HEK293 (cell line): ENCODE results near the gene TMEM39B.

Experiments
- CTCF ChIA-PET: fragments of 350-600 bp; formaldehyde crosslinking; extraction: SDS; loops from one replicate; lab custom pipeline; 2021; ENCODE audit warnings: antibody characterized with exemption; lab: Yijun Ruan, JAX
- POLR2A ChIA-PET: fragments of 300-600 bp; formaldehyde crosslinking; extraction: SDS; loops from one replicate; lab custom pipeline; 2020; ENCODE audit warnings: antibody characterized with exemption, inconsistent platforms; lab: Yijun Ruan, JAX
- H3K27ac ChIP-seq: fragments of 200-500 bp; sonication (Bioruptor generic); 2 replicates; pipeline ENCODE4 v1.5.1; 2014; ENCODE audit warnings: low read depth, low read length, control low read depth, inconsistent platforms; ENCODE audit errors: extremely low read depth
- H3K36me3 ChIP-seq, 2 experiments: fragments of 200-500 bp in 1 of 2; sonication (Bioruptor generic) in 1 of 2; 1 replicate in 1 of 2; 2 replicates in 1 of 2; pipeline ENCODE4 v1.5.1; 2014 to 2017; ENCODE audit warnings: inconsistent platforms in 2 of 2, low read length in 2 of 2; ENCODE audit not compliant: control insufficient read depth in 2 of 2, insufficient read depth in 1 of 2
- H3K4me1 ChIP-seq: fragments of 200-500 bp; sonication (Bioruptor generic); 2 replicates; pipeline ENCODE4 v1.5.1; 2014; ENCODE audit warnings: mild to moderate bottlenecking, low read length, inconsistent platforms; ENCODE audit not compliant: control insufficient read depth, insufficient read depth
- H3K4me3 ChIP-seq: 2 replicates; pipeline ENCODE4 v1.5.1; 2011; ENCODE audit warnings: low read depth, mild to moderate bottlenecking, control low read depth, low read length, moderate library complexity
- H3K9me3 ChIP-seq: fragments of 200-500 bp; sonication (Bioruptor generic); 2 replicates; pipeline ENCODE4 v1.5.1; 2014; ENCODE audit warnings: low read depth, low read length, inconsistent platforms; ENCODE audit not compliant: control insufficient read depth, insufficient read depth
- HOXC10 ChIP-seq: sonication (generic); formaldehyde crosslinking; IDR thresholded peaks from 2 replicates; pipeline ENCODE4 v1.8.1; 2023; ENCODE audit warnings: mild to moderate bottlenecking, missing genetic modification reagents
- ZIC2 ChIP-seq: fragments of 450-650 bp; formaldehyde crosslinking; IDR thresholded peaks from 2 replicates; pipeline ENCODE4 v1.5.1; 2016; ENCODE audit warnings: missing biosample characterization, missing genetic modification characterization
- ZNF132 ChIP-seq: fragments of 450-650 bp; formaldehyde crosslinking; IDR thresholded peaks from 2 replicates; pipeline ENCODE4 v1.5.1; 2017; ENCODE audit warnings: missing biosample characterization, missing genetic modification characterization, borderline replicate concordance
- ZNF202 ChIP-seq: fragments of 450-650 bp; formaldehyde crosslinking; IDR thresholded peaks from 2 replicates; pipeline ENCODE4 v1.5.1; 2016; ENCODE audit warnings: missing biosample characterization, missing genetic modification characterization, borderline replicate concordance
- ZNF354C ChIP-seq: fragments of 450-650 bp; formaldehyde crosslinking; IDR thresholded peaks from 2 replicates; pipeline ENCODE4 v1.5.1; 2016; ENCODE audit warnings: missing biosample characterization, missing genetic modification characterization, low read depth, borderline replicate concordance
- ZNF426 ChIP-seq: fragments of 450-650 bp; formaldehyde crosslinking; IDR thresholded peaks from 2 replicates; pipeline ENCODE4 v1.5.1; 2017; ENCODE audit warnings: missing biosample characterization, missing genetic modification characterization, mild to moderate bottlenecking, inconsistent platforms, moderate library complexity
- ZNF48 ChIP-seq: fragments of 450-650 bp; formaldehyde crosslinking; IDR thresholded peaks from 2 replicates; pipeline ENCODE4 v1.5.1; 2016; ENCODE audit warnings: missing biosample characterization, missing genetic modification characterization
- ZNF501 ChIP-seq: fragments of 450-650 bp; formaldehyde crosslinking; IDR thresholded peaks from 2 replicates; pipeline ENCODE4 v1.5.1; 2016; ENCODE audit warnings: missing biosample characterization, missing genetic modification characterization
- ZNF514 ChIP-seq: fragments of 450-650 bp; formaldehyde crosslinking; IDR thresholded peaks from 2 replicates; pipeline ENCODE4 v1.5.1; 2016; ENCODE audit warnings: missing biosample characterization, missing genetic modification characterization
- ZNF555 ChIP-seq: fragments of 450-650 bp; formaldehyde crosslinking; conservative IDR thresholded peaks from 2 replicates; pipeline ENCODE4 v1.5.1; 2017; ENCODE audit warnings: missing biosample characterization, mild to moderate bottlenecking, missing genetic modification characterization, inconsistent platforms
- ZNF660 ChIP-seq: fragments of 450-650 bp; IDR thresholded peaks from 2 replicates; pipeline ENCODE4 v1.5.1; 2018; ENCODE audit warnings: missing biosample characterization, mild to moderate bottlenecking, missing genetic modification characterization
- ZNF670 ChIP-seq: fragments of 450-650 bp; formaldehyde crosslinking; IDR thresholded peaks from 2 replicates; pipeline ENCODE4 v1.5.1; 2016; ENCODE audit warnings: missing biosample characterization, missing genetic modification characterization, low read depth
- TF ChIP-seq, protein P1 (sequence below): fragments of 450-650 bp; IDR thresholded peaks from 2 replicates; pipeline ENCODE4 v1.5.1; 2018; ENCODE audit warnings: missing biosample characterization, mild to moderate bottlenecking, missing genetic modification characterization
- TF ChIP-seq, protein P2 (sequence below): fragments of 450-650 bp; formaldehyde crosslinking; IDR thresholded peaks from 2 replicates; pipeline ENCODE4 v1.5.1; 2016; ENCODE audit warnings: missing biosample characterization, missing genetic modification characterization
- TF ChIP-seq, protein P3 (sequence below): fragments of 450-650 bp; formaldehyde crosslinking; IDR thresholded peaks from 2 replicates; pipeline ENCODE4 v1.5.1; 2017; ENCODE audit warnings: missing biosample characterization, missing genetic modification characterization
- TF ChIP-seq, protein P4 (sequence below): fragments of 450-650 bp; IDR thresholded peaks from 2 replicates; pipeline ENCODE4 v1.5.1; 2018; ENCODE audit warnings: missing biosample characterization, missing genetic modification characterization
- TF ChIP-seq, protein P5 (sequence below): fragments of 450-650 bp; formaldehyde crosslinking; IDR thresholded peaks from 2 replicates; pipeline ENCODE4 v1.5.1; 2016; ENCODE audit warnings: missing biosample characterization, missing genetic modification characterization
- TF ChIP-seq, protein P6 (sequence below): fragments of 450-650 bp; formaldehyde crosslinking; IDR thresholded peaks from 2 replicates; pipeline ENCODE4 v1.5.1; 2016; ENCODE audit warnings: missing biosample characterization, missing genetic modification characterization, borderline replicate concordance
- TF ChIP-seq, protein P7 (sequence below): fragments of 450-650 bp; formaldehyde crosslinking; IDR thresholded peaks from 2 replicates; pipeline ENCODE4 v1.5.1; 2017; ENCODE audit warnings: missing biosample characterization, mild to moderate bottlenecking, missing genetic modification characterization, moderate library complexity

The TMEM39B gene

DNA sequence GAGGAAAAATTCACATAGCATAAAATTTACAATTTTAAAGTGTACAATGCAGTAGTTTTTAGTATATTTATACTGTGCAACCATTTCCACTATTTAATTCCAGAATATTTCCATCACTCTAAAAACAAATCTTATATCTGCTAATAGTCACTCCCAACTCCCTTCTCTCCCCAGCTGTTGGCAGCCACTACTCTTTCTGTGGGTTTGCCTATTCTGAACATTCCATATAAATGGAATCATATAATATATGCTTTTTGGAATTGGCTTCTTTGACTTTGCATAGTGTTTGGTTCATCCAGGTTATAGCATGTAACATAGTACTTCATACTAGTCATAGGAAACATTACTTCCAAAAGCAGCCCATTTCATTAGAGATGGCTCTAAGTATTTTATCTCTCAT is 25.0 kb upstream of the TMEM39B start:
- H3K4me3 ChIP-seq = no peak overlapping the region
- H3K36me3 ChIP-seq = peaks cover 30 to 56% of the 10 kb centered on the region in 2 experiments
- H3K4me1 ChIP-seq = no peaks in the 10 kb centered on the region
- ChIA-PET CTCF (interaction anchor here (1.4 to 1.7 kb wide), 2 partner anchors 8 to 15 kb away, joined by 4 to 5 read pairs; no protein-coding TSS in a partner anchor), POLR2A (interaction anchor here (0.6 kb wide), 1 partner anchor 25 kb away, joined by 3 read pairs; the partner anchor contains the start of gene TMEM39B)
- H3K27ac ChIP-seq = no peak overlapping the region
- no peaks in the 10 kb centered on the region for H3K9me3 ChIP-seq
- no peak for TF ChIP-seq ZNF555 (tag by site-specific recombination)
- TF ChIP-seq, protein P1, sequence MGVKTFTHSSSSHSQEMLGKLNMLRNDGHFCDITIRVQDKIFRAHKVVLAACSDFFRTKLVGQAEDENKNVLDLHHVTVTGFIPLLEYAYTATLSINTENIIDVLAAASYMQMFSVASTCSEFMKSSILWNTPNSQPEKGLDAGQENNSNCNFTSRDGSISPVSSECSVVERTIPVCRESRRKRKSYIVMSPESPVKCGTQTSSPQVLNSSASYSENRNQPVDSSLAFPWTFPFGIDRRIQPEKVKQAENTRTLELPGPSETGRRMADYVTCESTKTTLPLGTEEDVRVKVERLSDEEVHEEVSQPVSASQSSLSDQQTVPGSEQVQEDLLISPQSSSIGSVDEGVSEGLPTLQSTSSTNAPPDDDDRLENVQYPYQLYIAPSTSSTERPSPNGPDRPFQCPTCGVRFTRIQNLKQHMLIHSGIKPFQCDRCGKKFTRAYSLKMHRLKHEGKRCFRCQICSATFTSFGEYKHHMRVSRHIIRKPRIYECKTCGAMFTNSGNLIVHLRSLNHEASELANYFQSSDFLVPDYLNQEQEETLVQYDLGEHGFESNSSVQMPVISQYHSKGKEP (tag by site-specific recombination) = no peak
- TF ChIP-seq, protein P2, sequence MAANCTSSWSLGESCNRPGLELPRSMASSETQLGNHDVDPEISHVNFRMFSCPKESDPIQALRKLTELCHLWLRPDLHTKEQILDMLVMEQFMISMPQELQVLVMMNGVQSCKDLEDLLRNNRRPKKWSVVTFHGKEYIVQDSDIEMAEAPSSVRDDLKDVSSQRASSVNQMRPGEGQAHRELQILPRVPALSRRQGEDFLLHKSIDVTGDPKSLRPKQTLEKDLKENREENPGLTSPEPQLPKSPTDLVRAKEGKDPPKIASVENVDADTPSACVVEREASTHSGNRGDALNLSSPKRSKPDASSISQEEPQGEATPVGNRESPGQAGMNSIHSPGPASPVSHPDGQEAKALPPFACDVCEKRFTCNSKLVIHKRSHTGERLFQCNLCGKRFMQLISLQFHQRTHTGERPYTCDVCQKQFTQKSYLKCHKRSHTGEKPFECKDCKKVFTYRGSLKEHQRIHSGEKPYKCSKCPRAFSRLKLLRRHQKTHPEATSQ (tag by site-specific recombination) = no peak
- TF ChIP-seq ZIC2 (tag by site-specific recombination) = no peak
- TF ChIP-seq, protein P3, sequence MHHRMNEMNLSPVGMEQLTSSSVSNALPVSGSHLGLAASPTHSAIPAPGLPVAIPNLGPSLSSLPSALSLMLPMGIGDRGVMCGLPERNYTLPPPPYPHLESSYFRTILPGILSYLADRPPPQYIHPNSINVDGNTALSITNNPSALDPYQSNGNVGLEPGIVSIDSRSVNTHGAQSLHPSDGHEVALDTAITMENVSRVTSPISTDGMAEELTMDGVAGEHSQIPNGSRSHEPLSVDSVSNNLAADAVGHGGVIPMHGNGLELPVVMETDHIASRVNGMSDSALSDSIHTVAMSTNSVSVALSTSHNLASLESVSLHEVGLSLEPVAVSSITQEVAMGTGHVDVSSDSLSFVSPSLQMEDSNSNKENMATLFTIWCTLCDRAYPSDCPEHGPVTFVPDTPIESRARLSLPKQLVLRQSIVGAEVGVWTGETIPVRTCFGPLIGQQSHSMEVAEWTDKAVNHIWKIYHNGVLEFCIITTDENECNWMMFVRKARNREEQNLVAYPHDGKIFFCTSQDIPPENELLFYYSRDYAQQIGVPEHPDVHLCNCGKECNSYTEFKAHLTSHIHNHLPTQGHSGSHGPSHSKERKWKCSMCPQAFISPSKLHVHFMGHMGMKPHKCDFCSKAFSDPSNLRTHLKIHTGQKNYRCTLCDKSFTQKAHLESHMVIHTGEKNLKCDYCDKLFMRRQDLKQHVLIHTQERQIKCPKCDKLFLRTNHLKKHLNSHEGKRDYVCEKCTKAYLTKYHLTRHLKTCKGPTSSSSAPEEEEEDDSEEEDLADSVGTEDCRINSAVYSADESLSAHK (tag by site-specific recombination) = no peak
- no peak for TF ChIP-seq ZNF132
- no peak for TF ChIP-seq HOXC10 (CRISPR knock-in tag)
- TF ChIP-seq, protein P4, sequence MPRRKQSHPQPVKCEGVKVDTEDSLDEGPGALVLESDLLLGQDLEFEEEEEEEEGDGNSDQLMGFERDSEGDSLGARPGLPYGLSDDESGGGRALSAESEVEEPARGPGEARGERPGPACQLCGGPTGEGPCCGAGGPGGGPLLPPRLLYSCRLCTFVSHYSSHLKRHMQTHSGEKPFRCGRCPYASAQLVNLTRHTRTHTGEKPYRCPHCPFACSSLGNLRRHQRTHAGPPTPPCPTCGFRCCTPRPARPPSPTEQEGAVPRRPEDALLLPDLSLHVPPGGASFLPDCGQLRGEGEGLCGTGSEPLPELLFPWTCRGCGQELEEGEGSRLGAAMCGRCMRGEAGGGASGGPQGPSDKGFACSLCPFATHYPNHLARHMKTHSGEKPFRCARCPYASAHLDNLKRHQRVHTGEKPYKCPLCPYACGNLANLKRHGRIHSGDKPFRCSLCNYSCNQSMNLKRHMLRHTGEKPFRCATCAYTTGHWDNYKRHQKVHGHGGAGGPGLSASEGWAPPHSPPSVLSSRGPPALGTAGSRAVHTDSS (tag by site-specific recombination) = no peak
- no peak for TF ChIP-seq ZNF660 (tag by site-specific recombination)
- TF ChIP-seq, protein P5, sequence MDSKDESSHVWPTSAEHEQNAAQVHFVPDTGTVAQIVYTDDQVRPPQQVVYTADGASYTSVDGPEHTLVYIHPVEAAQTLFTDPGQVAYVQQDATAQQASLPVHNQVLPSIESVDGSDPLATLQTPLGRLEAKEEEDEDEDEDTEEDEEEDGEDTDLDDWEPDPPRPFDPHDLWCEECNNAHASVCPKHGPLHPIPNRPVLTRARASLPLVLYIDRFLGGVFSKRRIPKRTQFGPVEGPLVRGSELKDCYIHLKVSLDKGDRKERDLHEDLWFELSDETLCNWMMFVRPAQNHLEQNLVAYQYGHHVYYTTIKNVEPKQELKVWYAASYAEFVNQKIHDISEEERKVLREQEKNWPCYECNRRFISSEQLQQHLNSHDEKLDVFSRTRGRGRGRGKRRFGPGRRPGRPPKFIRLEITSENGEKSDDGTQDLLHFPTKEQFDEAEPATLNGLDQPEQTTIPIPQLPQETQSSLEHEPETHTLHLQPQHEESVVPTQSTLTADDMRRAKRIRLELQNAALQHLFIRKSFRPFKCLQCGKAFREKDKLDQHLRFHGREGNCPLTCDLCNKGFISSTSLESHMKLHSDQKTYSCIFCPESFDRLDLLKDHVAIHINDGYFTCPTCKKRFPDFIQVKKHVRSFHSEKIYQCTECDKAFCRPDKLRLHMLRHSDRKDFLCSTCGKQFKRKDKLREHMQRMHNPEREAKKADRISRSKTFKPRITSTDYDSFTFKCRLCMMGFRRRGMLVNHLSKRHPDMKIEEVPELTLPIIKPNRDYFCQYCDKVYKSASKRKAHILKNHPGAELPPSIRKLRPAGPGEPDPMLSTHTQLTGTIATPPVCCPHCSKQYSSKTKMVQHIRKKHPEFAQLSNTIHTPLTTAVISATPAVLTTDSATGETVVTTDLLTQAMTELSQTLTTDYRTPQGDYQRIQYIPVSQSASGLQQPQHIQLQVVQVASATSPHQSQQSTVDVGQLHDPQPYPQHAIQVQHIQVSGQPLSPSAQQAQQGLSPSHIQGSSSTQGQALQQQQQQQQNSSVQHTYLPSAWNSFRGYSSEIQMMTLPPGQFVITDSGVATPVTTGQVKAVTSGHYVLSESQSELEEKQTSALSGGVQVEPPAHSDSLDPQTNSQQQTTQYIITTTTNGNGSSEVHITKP (tag by site-specific recombination) = no peak
- TF ChIP-seq, protein P6, sequence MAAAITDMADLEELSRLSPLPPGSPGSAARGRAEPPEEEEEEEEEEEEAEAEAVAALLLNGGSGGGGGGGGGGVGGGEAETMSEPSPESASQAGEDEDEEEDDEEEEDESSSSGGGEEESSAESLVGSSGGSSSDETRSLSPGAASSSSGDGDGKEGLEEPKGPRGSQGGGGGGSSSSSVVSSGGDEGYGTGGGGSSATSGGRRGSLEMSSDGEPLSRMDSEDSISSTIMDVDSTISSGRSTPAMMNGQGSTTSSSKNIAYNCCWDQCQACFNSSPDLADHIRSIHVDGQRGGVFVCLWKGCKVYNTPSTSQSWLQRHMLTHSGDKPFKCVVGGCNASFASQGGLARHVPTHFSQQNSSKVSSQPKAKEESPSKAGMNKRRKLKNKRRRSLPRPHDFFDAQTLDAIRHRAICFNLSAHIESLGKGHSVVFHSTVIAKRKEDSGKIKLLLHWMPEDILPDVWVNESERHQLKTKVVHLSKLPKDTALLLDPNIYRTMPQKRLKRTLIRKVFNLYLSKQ (tag by site-specific recombination) = no peak
- no peak for TF ChIP-seq ZNF670
- TF ChIP-seq ZNF501 (tag by site-specific recombination) = no peak
- no peak for TF ChIP-seq ZNF48
- TF ChIP-seq ZNF514 (tag by site-specific recombination) = no peak
- TF ChIP-seq ZNF202 (tag by site-specific recombination) = no peak
- no peak for TF ChIP-seq ZNF426 (tag by site-specific recombination)
- no peak for TF ChIP-seq ZNF354C (tag by site-specific recombination)
- TF ChIP-seq, protein P7, sequence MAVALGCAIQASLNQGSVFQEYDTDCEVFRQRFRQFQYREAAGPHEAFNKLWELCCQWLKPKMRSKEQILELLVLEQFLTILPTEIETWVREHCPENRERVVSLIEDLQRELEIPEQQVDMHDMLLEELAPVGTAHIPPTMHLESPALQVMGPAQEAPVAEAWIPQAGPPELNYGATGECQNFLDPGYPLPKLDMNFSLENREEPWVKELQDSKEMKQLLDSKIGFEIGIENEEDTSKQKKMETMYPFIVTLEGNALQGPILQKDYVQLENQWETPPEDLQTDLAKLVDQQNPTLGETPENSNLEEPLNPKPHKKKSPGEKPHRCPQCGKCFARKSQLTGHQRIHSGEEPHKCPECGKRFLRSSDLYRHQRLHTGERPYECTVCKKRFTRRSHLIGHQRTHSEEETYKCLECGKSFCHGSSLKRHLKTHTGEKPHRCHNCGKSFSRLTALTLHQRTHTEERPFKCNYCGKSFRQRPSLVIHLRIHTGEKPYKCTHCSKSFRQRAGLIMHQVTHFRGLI = no peak
